C4-2B (cell line): ENCODE measurements around the gene SLAMF6.
"Not testable (repeated sequence)": the region's sequence is repeated elsewhere in the genome, so short reads cannot be mapped to it uniquely, and the experiment has no call there.

Experiments
- CTCF ChIP-seq: fragments of 450-650 bp; conservative IDR thresholded peaks from 2 replicates; pipeline ENCODE4 v1.5.1; 2017; ENCODE audit warnings: mild to moderate bottlenecking
- ZFX ChIP-seq: fragments of 450-650 bp; IDR thresholded peaks from 2 replicates; pipeline ENCODE4 v1.6.1; 2017

GRCh38 chr1:160531809-160532556, 8.9 kb upstream of the SLAMF6 start:
- not testable (repeated sequence) for TF ChIP-seq CTCF, ZFX
